ENCODE data around the gene OR5M8.

OR5M8 gene

GRCh38 chr11:56491270-56491669 is at the start of gene OR5M8:
Gene OR5M8, minus strand, starts transcription at chr11:56491370. Its CDS starts 0 bp downstream, at chr11:56491370.
- no peak for DNase-seq (ENCODE audit: low read depth, low spot score)

- DNase-seq (ENCODE audit: low read depth, low spot score): no peak
These were observed 42.0 kb upstream of the OR5M8 start for GRCh38 chr11:56533054-56533740.

- DNase-seq (ENCODE audit: low read depth, low spot score): no peak
These were observed 40.7 kb upstream of the OR5M8 start for GRCh38 chr11:56531856-56532255.

- no peak for DNase-seq (ENCODE audit: low read depth, low spot score)
These were observed 30.8 kb upstream of the OR5M8 start for GRCh38 chr11:56522008-56522407.

GRCh38 chr11:56513280-56513679 is 22.1 kb upstream of the OR5M8 start:
- no peak for DNase-seq (ENCODE audit: low read depth, low spot score)

- DNase-seq (ENCODE audit: low read depth, low spot score): no peak
These were observed 18.3 kb upstream of the OR5M8 start for GRCh38 chr11:56509439-56509838.

GRCh38 chr11:56497010-56497409 is 5.8 kb upstream of the OR5M8 start:
- no peak for DNase-seq (ENCODE audit: low read depth, low spot score)

- DNase-seq (ENCODE audit: low read depth, low spot score): no peak
These were observed 3.9 kb upstream of the OR5M8 start for GRCh38 chr11:56495117-56495516.

- no peak for DNase-seq (ENCODE audit: low read depth, low spot score)
These were observed 4.4 kb downstream of the OR5M8 start for GRCh38 chr11:56486801-56487200.

GRCh38 chr11:56474729-56475235 is 16.4 kb downstream of the OR5M8 start:
- no peak for DNase-seq (ENCODE audit: low read depth, low spot score)

GRCh38 chr11:56473252-56473651 is 17.9 kb downstream of the OR5M8 start, which contains the start of gene OR5M3:
Gene OR5M3, minus strand, starts transcription at chr11:56473352. Its CDS starts 2,855 bp downstream, at chr11:56470497.
- DNase-seq (ENCODE audit: low read depth, low spot score): no peak

- DNase-seq (ENCODE audit: low read depth, low spot score): no peak
These were observed 34.1 kb downstream of the OR5M8 start for GRCh38 chr11:56457076-56457475.

- no peak for DNase-seq (ENCODE audit: low read depth, low spot score)
These were observed 37.6 kb downstream of the OR5M8 start for GRCh38 chr11:56453521-56453920.

All from brain pericyte (primary cell).